ENCODE results near the gene SLC23A3.

The SLC23A3 gene

DNA sequence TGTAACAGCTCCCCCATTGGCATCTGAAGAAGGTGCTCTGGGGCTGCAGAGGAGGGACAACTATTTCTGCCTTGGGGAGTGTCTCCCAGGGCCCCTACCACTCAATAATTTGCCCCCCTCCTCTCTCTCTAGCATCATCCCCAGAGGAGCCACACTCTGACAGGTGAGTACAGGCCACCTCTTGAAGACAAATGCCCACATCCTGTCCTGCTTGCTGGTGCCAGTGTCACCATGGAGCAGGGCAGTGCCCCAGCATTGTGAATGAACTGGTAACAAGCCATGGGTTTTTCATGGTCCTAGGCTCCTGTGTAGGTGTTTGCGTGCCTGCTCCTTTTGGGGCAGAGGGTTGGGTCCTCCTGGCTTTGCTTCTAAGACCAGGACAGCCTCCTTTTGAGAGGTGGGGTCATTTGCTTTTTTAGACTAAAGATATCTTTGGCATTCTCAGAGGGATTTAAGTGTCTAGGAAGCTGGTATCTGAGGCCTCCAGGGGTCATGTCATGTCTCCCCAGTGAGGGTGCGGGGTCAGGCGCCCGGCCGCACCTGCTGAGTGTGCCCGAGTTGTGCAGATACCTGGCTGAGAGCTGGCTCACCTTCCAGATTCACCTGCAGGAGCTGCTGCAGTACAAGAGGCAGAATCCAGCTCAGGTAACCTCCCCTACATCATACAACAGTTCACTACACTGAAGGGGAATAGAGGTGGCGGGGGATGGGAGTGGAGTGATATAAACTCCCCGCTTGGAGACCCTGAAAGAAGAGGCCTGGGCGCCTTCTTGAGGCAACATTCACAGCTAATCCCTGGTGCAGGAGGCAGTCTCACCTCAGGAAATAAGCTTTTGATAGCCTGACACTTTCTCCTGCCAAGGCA is 10.0 kb upstream of the SLC23A3 start:
- no peak overlapping the region; the same call in 1 of the 2 replicates for H3K9ac ChIP-seq (ENCODE audit: low read length)
- H3K79me2 ChIP-seq (ENCODE audit: low read length), result peaks cover 41% of the 10 kb centered on the region
- no peaks in the 10 kb centered on the region for H4K20me1 ChIP-seq (ENCODE audit: insufficient read depth, low read length)
- no peaks in the 10 kb centered on the region for H3K9me2 ChIP-seq (replicated peaks; ENCODE audit: insufficient read depth, low read length)
- TF ChIP-seq, protein P1, sequence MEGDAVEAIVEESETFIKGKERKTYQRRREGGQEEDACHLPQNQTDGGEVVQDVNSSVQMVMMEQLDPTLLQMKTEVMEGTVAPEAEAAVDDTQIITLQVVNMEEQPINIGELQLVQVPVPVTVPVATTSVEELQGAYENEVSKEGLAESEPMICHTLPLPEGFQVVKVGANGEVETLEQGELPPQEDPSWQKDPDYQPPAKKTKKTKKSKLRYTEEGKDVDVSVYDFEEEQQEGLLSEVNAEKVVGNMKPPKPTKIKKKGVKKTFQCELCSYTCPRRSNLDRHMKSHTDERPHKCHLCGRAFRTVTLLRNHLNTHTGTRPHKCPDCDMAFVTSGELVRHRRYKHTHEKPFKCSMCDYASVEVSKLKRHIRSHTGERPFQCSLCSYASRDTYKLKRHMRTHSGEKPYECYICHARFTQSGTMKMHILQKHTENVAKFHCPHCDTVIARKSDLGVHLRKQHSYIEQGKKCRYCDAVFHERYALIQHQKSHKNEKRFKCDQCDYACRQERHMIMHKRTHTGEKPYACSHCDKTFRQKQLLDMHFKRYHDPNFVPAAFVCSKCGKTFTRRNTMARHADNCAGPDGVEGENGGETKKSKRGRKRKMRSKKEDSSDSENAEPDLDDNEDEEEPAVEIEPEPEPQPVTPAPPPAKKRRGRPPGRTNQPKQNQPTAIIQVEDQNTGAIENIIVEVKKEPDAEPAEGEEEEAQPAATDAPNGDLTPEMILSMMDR (IDR thresholded peaks at IDR 0.05; ENCODE audit: low read length), result no peak
- TF ChIP-seq EZH2 (optimal IDR thresholded peaks at IDR 0.05; ENCODE audit: low read depth, low read length), result no peak
- TF ChIP-seq EZH2phosphoT487 (IDR thresholded peaks at IDR 0.05; ENCODE audit: low read length), result no peak
- peaks cover 13% of the 10 kb centered on the region; the same call in 1 of the 2 replicates for H3K4me1 ChIP-seq (ENCODE audit: low read length)
- H3F3A ChIP-seq (ENCODE audit: insufficient read depth, low read length), result peaks cover 22% of the 10 kb centered on the region
- H3K27me3 ChIP-seq (replicated peaks; ENCODE audit: insufficient read depth, low read length), result no peaks in the 10 kb centered on the region
- DNase-seq, result no peak
- no peak overlapping the region for H2AFZ ChIP-seq (ENCODE audit: low read length)
- peak overlapping the region; percentile 76 for H3K4me2 ChIP-seq (ENCODE audit: low read depth, low read length)
- no peaks in the 10 kb centered on the region for H3K9me3 ChIP-seq (replicated peaks; ENCODE audit: insufficient read depth, low read length)
- no peak overlapping the region for H3K27ac ChIP-seq (ENCODE audit: low read length)
- peaks cover 4% of the 10 kb centered on the region; the same call in 1 of the 2 replicates for H3K36me3 ChIP-seq (replicated peaks; ENCODE audit: insufficient read depth, low read length)
- H3K4me3 ChIP-seq (ENCODE audit: low read length), result no peak overlapping the region

DNA sequence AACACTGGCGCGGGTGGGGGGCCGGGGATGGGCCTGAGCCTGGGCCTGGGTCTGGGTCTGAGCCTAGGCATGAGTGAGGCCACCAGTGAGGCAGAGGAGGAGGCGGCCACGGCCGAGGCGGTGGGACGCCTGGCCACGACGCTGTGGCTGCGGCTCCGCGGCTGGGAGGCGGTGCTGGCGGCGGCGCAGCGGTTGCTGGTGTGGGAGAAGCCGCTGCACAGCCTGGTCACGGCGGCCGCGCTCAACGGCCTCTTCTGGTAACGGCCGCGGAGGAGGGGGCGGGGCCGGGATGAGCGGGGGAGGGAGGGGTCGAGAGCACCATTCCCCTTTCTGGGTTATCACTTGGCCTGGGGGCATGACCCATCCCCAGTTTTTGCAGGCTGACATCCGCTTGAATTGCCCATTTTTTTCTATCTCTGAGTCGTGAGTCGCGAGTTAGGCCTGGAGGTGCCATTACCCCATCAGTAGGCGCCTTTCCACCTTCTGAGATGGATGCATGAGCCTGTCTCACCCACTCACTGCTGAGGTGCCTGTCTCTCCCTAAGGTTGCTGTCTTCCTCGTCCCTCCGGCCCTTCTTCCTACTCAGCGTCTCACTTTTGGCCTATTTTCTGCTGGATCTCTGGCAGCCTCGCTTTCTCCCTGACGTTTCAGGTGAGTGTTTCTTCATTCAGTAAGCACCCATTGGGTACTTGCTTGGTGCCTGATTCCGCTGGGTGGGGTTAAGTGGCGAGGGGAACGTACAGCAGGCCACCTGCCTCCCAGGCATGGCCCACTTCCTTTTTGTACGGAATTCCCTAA is 8.7 kb upstream of the SLC23A3 start:
- no peaks in the 10 kb centered on the region for H3K9me2 ChIP-seq (replicated peaks; ENCODE audit: insufficient read depth, low read length)
- TF ChIP-seq EZH2phosphoT487 (IDR thresholded peaks at IDR 0.05; ENCODE audit: low read length) (no peak), EZH2 (optimal IDR thresholded peaks at IDR 0.05; ENCODE audit: low read depth, low read length) (no peak)
- TF ChIP-seq, protein P1 (IDR thresholded peaks at IDR 0.05; ENCODE audit: low read length), result no peak
- H3K4me3 ChIP-seq (ENCODE audit: low read length), result peak overlapping the region; percentile 88
- no peaks in the 10 kb centered on the region for H3K9me3 ChIP-seq (replicated peaks; ENCODE audit: insufficient read depth, low read length)
- DNase-seq, result peak; percentile 37
- H3K27me3 ChIP-seq (replicated peaks; ENCODE audit: insufficient read depth, low read length), result no peaks in the 10 kb centered on the region
- H2AFZ ChIP-seq (ENCODE audit: low read length), result peak overlapping the region; percentile 61; the same call in 1 of the 2 replicates
- H3F3A ChIP-seq (ENCODE audit: insufficient read depth, low read length), result peaks cover 22% of the 10 kb centered on the region
- H3K4me1 ChIP-seq (ENCODE audit: low read length), result peaks cover 13% of the 10 kb centered on the region; the same call in 1 of the 2 replicates
- peak overlapping the region; percentile 67 for H3K9ac ChIP-seq (ENCODE audit: low read length)
- H3K79me2 ChIP-seq (ENCODE audit: low read length), result peaks cover 54% of the 10 kb centered on the region
- H4K20me1 ChIP-seq (ENCODE audit: insufficient read depth, low read length), result no peaks in the 10 kb centered on the region
- peak overlapping the region; percentile 76 for H3K4me2 ChIP-seq (ENCODE audit: low read depth, low read length)
- peak overlapping the region; percentile 38; the same call in 1 of the 2 replicates for H3K27ac ChIP-seq (ENCODE audit: low read length)
- H3K36me3 ChIP-seq (replicated peaks; ENCODE audit: insufficient read depth, low read length), result peaks cover 4% of the 10 kb centered on the region; the same call in 1 of the 2 replicates

DNA sequence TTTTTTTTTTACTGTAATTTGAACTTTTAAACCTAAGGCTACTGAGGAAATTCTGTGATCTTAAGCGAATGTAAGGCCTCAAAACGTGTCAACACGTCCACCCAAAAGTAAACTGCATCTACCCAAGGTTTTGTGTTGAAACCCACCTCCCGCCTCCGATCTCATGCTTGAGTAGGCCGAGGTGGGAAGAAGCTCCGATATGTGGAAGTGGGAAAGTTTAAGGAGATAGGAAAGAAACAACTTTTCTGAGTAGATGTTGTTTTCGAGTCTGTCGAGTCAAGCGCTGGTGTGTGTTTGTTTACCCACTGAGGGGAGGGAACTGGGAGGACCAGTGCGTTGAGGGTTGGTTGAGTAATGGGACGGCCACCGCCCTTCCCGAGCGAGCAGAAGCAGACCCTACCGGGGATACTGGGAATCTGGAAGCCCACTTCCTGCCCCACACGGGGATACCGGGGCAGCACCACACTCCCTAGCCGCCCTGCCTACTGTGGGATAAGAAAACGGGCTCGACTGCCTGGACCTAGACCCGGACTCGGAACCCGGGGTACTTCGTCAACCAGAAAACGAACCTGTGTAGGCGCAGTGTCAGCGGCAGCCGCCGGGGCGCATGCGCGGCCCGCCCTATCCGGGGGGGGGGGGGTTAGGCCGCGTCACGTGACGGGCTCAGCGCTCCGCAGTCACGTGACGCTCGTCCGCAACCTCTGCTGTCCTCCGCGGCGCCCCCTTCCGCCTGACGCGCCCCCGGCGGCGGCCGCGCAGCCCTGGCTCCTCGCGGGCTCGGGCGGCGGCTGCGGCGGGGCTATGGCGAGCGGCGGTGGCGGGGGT is 7.9 kb upstream of the SLC23A3 start, which contains the start of gene RETREG2:
RETREG2 (plus strand) TSS at position 724 of the 825 bp plus-strand sequence; CDS start at position 802, 78 bp downstream.
- H4K20me1 ChIP-seq (ENCODE audit: insufficient read depth, low read length), result no peaks in the 10 kb centered on the region
- peak within 1 kb of the TSS; percentile 96 for H3K9ac ChIP-seq (ENCODE audit: low read length)
- H3K27ac ChIP-seq (ENCODE audit: low read length), result peak within 1 kb of the TSS; percentile 98
- TF ChIP-seq, protein P1 (IDR thresholded peaks at IDR 0.05; ENCODE audit: low read length), result no peak
- no peak for TF ChIP-seq EZH2phosphoT487 (IDR thresholded peaks at IDR 0.05; ENCODE audit: low read length)
- TF ChIP-seq EZH2 (optimal IDR thresholded peaks at IDR 0.05; ENCODE audit: low read depth, low read length), result no peak
- peaks cover 13% of the 10 kb centered on the region; the same call in 1 of the 2 replicates for H3K4me1 ChIP-seq (ENCODE audit: low read length)
- H3F3A ChIP-seq (ENCODE audit: insufficient read depth, low read length), result peaks cover 22% of the 10 kb centered on the region
- peak within 1 kb of the TSS; percentile 98 for H3K4me2 ChIP-seq (ENCODE audit: low read depth, low read length)
- no peaks in the 10 kb centered on the region for H3K27me3 ChIP-seq (replicated peaks; ENCODE audit: insufficient read depth, low read length)
- H3K9me3 ChIP-seq (replicated peaks; ENCODE audit: insufficient read depth, low read length), result no peaks in the 10 kb centered on the region
- H3K79me2 ChIP-seq (ENCODE audit: low read length), result peaks cover 54% of the 10 kb centered on the region
- peak; percentile 92 for DNase-seq
- H3K9me2 ChIP-seq (replicated peaks; ENCODE audit: insufficient read depth, low read length), result no peaks in the 10 kb centered on the region
- peaks cover 3% of the 10 kb centered on the region for H3K36me3 ChIP-seq (replicated peaks; ENCODE audit: insufficient read depth, low read length)
- H3K4me3 ChIP-seq (ENCODE audit: low read length), result peak within 1 kb of the TSS; percentile 99
- peak within 1 kb of the TSS; percentile 97 for H2AFZ ChIP-seq (ENCODE audit: low read length)
